Measurements from ENCODE around the gene EPHB1.

The EPHB1 gene

DNA sequence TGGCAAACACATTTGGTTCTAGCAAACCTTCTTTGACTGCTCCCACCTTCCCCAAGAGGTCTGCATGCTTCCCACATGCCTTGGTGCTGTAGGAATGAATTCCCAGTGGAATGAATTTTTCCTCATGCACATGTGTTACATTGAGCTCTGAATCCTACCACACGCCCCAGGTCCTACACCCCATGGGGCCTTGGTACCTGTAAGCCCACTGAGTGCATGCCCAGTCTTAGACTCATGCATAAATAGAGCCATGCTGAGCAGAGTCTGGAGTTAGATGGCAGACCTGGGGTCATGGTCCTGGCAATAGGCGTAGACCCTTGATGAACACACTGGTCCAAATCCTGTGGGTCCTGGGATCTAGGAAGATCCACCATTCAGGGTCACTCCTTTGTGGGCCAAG is 81.8 kb downstream of the EPHB1 start:
- in situ Hi-C loops (cut with HindIII; ENCODE audit: low sequenced_read_pairs) = no loop called here

DNA sequence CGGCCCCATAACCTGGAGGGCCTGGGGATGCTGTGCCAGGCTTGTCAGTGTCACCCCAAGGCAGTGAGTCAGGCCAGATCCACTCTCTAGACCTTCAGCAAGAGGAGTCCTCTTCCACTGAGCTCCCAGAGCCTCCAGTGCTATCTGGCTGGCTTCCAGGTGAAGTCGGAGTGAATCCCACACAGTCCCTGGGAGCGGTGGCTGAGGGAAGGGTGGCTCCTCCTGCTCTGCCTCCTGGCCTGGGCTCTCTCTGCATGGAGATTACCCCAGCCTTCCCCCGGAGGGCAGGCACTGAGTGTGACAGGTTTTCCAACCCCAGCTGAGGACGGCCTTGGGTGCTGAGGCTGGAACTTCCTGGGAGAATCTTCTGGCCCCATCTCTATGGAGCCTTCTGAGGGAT is 82.7 kb downstream of the EPHB1 start:
- in situ Hi-C loops (cut with HindIII; ENCODE audit: low sequenced_read_pairs) = no loop called here

DNA sequence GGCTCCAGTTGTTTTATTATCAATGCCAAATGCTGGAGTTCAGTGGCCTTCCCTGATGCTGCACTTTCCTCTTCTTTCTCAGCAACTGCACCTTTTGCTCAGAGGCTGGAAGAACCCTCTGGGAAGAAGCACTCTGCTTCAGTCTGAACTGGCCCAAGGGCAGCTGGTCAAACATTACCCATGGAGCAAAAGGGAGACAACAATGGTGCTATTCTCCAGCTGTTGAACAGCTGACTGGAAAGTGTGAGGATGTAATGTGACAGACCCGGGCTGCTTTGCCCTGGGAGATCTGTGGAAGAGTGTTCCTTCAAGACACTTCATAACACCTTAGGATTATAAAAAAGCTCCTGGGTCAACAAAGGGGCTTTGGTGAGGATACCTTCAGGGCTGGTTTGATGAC is 84.9 kb downstream of the EPHB1 start:
- in situ Hi-C loops (cut with HindIII; ENCODE audit: low sequenced_read_pairs) = loop anchor here (5.0 kb wide), 1 partner anchor 53 kb away; no protein-coding TSS in a partner anchor

DNA sequence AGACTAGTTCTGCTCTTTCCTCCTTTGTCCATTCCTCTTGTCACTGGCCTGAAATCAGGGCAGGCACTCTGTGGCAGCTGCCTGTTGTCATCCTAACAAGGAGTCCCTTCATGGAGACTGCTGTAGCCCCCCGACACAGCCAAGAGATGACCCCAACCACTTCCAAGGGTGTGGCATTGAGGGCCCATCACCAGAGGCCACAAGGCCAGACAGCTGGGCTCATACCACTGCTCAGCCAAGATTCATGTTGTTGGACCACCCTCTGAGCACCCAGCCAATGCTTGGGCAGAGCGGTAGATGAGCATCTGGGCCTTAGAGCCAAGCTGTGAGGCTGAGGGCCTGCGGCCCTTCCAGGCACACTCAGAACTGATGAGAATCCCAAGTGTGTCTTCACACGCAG is 85.4 kb downstream of the EPHB1 start:
- in situ Hi-C loops (cut with HindIII; ENCODE audit: low sequenced_read_pairs) = loop anchor here (5.0 kb wide), 1 partner anchor 53 kb away; no protein-coding TSS in a partner anchor

DNA sequence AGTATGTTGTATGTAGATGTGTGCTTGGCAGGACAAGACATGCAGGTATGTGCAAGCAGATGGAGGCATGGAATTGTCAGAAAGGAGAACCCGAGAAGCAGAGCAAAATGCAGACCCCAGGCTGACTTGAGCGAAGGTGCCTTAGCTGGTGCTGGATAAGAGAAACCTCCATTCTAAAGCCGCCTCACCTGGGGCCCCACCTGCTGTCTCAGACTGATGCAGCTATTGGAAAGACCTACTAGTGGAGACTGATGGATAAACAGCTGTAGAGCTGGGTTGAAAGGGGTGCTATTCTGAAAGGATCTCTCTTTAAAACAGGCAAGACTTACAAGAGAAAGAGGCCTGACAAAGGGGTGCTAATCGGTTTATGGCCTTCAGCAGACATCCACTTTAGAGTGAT is 86.2 kb downstream of the EPHB1 start:
- in situ Hi-C loops (cut with HindIII; ENCODE audit: low sequenced_read_pairs) = loop anchor here (5.0 kb wide), 1 partner anchor 54 kb away; no protein-coding TSS in a partner anchor

DNA sequence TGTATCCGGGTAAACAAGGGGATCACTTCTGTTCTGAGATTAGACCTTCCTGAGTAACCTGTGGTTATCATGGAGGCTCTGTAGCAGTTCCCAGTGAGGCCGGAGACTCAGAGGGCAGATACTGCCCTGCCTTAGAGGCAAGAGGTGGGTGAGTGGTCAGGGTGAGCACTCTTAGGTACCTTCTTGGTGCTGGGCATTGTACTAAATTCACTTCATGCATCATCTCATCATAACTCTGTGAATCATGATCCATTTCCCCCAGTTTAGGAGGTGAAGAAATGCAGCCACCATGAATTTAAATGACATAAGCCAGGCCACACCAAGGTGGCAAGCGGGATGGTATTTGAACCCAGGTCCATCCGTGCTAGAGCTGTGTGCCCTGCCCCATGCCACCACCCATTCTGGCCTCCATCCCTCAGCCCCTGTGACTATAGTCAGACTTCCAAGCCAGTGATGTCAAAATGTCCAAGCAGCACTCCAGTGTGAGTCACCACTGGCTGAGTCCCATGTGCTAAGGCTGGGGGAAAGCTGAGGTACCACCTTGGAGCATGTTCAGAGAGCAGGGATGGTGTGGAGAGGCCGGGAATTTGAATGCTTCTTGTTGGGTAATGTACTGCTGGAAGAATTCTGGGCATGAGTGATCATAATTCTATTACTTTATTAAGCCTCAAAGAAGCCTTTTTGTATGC is 88.8 kb downstream of the EPHB1 start:
- in situ Hi-C loops (cut with HindIII; ENCODE audit: low sequenced_read_pairs) = loop anchor here (5.0 kb wide), 1 partner anchor 57 kb away; no protein-coding TSS in a partner anchor

DNA sequence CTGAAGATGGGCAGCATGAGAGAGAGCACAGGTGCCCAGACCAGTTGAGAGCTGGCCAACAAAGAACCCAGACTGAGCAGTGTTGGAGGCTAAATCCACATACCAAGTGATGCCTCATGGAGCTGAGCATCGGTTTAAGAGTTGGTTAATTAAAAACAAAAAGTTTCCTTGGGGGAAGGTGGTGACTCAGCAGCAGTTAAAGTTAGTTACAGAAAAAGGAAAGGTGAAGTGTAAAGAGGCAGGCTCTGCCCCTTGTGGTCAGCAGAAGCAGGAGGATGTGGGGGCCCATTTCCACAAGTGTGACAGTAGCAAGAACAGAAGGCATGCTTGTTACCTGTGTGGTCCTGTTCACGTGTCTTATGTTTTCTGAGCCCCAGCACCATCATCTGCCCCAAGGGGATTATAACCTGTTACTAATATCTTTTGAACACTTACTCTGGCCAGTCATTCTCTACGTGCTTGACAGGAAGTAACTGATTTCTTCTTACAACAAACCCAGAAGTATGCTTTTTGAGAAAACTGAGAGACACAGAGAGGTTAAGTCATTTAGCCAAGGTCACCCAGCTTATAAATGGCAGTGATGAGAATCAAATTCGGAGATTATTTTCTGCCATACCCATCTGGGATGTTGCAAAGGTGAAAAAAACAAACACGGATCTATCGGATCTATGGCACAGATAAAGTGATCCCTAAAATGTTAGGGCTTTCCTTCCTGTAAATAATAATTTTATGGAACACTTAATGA is 91.0 kb downstream of the EPHB1 start:
- in situ Hi-C loops (cut with HindIII; ENCODE audit: low sequenced_read_pairs) = no loop called here

DNA sequence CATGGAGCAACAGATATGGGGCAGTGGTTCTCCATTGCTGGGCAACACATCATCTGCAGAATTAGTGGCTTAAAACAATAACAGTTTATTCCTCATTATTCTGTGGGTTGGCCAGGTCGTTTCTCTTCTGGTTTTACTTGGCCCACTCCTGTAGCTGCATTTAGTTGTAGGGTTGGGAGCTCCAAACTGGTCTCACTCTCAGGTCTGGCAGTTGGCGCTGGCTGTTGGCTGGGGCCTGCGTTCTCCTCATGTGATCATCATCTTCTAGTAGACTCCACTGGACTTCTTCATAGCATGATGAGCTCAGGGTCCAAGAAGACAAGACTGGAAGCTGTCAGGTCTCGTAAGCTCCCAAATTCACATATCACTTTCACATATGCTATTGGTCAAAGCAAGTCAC is 91.9 kb downstream of the EPHB1 start:
- in situ Hi-C loops (cut with HindIII; ENCODE audit: low sequenced_read_pairs) = no loop called here

DNA sequence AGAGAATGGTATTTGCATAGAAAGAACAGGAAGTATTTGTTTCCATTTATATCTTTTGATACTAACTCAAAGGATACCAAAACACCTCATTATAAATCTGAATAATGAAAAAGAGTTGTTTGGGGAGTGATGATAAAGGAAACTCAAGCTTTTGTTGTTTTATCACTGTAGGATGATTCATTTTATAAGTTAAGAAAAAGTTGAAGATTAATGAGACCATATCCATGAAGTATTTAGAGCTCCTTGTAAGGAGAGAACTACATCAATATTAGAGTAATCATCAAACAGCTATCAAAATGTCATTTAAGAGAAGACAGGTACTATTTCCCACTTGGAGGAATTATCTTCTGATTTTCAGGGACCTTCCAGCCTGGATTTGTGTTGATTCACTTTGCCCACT is 92.5 kb downstream of the EPHB1 start:
- in situ Hi-C loops (cut with HindIII; ENCODE audit: low sequenced_read_pairs) = no loop called here

DNA sequence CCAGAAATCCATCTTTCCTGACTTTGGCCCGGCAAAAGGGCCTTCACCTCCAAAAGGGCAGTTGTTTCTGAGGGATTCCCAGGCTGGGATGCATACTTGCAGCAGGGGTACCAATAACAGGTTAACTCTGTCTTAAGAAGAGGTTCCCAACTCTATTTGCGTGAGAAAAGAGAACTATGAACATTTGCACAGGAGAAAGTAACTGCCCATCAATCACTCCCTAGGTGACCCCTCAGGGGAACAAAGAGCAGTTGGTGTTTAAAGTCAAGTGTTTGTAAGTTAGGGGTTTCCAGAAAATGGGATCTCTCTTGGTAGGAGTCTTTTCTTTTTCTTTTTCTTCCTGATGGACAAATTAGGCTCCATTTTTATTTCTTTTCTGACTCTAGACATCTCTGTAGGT is 97.3 kb downstream of the EPHB1 start:
- in situ Hi-C loops (cut with HindIII; ENCODE audit: low sequenced_read_pairs) = no loop called here

DNA sequence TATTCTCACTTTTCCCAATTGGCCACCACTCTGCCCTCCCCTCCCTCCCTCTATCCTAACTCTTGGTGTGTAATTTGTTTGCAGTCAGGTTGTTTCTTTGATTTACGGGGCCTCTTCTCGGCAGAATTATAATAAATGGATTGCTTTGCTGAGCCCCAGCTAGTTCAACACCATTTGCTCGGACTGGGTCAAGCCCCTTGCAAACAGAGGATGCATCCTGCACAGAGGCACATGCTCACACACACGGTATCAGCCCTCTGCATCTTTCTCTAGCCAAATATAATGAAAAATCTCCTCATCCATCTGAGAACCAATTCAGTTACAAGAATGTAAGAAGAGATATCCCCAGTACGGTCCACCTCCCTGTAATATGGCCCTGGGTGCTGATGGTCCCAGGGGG is 97.7 kb downstream of the EPHB1 start:
- in situ Hi-C loops (cut with HindIII; ENCODE audit: low sequenced_read_pairs) = no loop called here

DNA sequence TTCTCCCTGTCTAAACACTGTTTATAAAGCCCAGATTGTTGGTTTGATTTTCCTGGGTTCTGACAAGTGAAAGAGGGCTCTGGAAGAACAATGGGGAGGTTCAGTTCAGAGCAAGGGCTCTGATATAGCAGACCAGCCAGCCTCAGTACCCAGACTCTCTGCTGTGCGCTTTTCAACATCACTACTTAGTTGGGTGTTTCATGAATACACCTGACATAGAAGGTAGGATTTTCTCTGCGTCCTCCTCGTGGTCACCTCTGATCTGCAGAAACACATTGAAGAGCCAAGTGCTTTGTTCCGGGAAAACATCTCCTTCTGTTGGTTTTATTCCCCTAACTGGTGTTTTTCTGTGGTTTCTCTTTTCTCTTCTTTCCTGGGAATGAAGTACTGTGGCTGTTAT is 99.5 kb downstream of the EPHB1 start:
- in situ Hi-C loops (cut with HindIII; ENCODE audit: low sequenced_read_pairs) = no loop called here

DNA sequence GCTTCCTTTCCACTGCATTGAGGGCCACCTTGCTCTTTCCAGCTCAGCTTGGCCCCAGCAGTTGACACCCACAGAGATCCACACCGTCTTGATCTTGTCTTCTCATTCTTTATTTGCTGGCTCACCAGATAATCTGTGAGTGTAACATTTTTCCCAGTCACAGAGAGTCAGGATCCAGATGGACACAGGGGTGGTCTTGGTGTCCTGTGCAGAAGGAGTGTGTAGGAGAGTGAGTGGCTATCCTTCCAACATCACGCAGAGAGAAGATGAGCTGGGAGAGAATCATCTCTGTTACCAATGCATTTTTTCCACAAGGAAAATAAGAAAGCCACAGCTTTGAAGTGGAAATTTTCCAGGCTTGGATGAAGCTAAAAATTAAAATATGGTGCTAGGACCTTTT is 100.1 kb downstream of the EPHB1 start:
- in situ Hi-C loops (cut with HindIII; ENCODE audit: low sequenced_read_pairs) = no loop called here

DNA sequence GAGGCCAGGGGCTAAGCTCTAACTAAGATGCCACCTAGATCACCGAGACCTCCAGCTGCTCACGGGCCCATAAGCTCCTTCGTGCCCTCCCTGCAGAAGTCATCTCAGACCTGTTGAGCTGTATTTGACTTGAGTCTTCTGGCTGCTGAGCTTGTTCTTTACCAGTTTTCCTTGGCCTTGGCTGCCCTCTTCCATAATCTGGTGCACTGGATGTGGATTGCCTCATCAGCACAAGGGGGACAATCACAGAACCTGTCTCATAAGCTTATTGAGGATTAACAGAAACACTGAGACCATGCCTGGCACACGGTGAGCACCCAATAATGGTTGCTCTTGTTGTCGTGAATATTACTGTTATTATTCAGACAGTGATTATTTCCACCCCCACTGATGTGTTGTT is 101.1 kb downstream of the EPHB1 start:
- in situ Hi-C loops (cut with HindIII; ENCODE audit: low sequenced_read_pairs) = no loop called here

DNA sequence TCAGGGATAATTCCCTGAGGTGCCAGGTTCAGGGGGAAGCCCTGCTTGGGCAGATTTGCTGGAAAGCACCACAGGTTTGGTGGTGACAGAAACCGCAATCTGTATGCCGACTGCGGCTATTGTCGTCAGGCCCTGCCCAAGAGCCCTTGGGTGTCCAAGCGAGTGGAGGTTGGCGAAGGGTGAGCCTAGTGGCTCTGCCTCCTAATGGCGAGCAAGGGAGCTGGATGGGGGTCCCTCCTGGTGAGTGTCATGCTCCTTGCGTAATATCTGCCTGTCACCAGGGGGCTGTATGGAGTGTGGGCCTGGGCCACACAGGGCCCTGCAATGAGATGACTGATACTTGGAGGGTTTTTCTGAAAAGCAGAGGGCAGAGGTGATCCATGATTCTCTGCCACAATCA is 101.6 kb downstream of the EPHB1 start:
- in situ Hi-C loops (cut with HindIII; ENCODE audit: low sequenced_read_pairs) = no loop called here

DNA sequence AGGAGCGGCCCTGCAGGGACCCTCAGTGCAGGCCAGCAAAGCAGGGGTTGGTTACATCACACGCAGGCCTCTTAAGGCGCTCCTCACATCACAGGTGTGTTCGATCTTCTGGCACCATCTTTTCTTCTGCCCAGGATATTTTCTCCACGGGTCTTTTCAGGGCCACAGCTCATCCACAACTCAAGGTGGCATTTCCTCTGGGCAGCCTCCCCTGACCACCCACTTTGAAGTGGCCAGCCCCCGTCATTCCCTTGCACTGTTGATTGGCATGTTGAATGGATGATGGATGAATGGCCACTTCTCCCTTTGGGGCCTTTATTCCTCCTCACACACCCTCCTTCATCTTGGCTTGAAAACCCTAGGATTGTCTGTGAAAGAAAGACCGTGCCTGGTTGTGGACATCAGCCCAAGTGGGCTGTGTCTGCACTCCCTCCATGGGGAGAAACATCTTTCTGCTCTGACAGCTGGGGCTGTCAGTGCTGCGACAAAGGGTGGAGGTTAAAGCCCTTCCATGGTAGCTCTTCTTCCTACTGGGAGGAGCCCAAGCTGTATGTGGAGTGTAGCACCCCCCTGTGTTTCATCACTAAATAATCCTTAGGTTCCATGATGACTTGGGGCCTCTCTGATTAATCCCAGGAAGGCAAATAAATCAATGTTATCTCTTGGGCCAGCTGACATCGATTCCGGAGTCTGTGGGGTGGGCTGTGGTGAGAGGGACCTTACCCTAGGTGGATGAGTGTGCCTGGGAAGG is 102.5 kb downstream of the EPHB1 start:
- in situ Hi-C loops (cut with HindIII; ENCODE audit: low sequenced_read_pairs) = no loop called here

DNA sequence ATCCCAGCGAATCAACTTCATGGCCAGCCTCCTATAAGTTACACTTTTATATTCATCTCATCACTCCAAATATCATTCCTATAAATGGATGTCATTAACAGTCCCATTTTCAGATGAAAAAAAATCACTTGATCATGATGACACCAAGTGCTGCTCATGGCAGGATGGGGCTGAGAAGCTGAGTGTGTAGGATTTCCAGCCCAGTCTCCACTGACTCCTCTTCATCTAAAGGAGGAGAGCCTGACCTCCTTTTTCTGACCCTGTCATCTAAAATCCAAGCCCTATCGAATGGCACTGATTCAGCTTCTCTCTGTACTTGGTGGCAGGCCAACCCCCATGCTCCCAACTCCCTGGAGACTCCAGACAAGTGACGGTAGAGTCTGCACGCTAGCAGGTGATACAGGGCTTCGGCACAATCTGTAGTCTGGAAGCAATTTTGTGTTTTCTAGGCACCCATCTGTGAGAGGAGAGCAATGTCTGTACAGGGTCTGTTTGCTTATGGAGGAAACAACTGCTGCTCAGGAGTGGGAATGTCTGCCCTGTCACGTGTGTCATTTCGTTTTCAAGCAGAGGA is 103.2 kb downstream of the EPHB1 start:
- in situ Hi-C loops (cut with HindIII; ENCODE audit: low sequenced_read_pairs) = no loop called here

DNA sequence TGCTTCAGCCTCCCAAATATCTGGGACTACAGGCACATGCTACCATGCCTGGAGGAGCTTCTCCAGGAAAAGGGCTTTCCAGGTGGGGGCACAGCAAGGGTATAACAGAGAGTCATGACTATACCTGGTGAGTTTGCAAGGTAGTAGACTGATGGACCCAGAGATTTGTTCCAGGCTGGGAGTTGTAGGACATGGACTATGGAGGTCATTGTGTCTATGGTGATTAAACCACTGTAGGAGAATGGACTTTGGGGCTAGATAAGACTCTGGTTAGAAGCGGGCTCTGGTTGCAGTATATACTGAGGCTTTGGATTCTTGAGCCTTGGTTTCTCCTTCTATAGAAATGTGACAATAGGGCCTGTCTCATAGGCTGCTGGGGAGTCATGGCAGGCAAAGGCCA is 104.7 kb downstream of the EPHB1 start:
- in situ Hi-C loops (cut with HindIII; ENCODE audit: low sequenced_read_pairs) = loop anchor here (5.0 kb wide), 1 partner anchor 38 kb away; no protein-coding TSS in a partner anchor

DNA sequence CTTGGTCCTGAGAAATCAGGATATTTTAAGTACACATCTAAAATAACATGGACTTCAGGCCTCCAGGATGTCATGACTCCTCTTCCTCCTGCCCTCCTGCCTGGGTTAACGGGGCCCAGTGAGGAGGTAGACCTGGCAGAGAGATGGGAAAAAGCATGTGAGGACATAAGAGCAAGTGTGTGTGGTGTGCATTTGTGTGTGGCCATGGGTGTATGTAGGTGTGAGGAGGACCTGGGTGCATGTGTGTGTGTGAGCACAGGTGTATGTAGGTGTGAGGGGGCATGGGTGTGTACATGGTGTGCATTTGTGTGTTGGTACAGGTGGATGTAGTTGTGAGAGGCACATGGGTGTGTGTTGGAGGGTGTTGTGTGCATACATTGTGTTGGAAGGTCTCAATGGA is 105.4 kb downstream of the EPHB1 start:
- in situ Hi-C loops (cut with HindIII; ENCODE audit: low sequenced_read_pairs) = loop anchor here (5.0 kb wide), 1 partner anchor 37 kb away; no protein-coding TSS in a partner anchor

DNA sequence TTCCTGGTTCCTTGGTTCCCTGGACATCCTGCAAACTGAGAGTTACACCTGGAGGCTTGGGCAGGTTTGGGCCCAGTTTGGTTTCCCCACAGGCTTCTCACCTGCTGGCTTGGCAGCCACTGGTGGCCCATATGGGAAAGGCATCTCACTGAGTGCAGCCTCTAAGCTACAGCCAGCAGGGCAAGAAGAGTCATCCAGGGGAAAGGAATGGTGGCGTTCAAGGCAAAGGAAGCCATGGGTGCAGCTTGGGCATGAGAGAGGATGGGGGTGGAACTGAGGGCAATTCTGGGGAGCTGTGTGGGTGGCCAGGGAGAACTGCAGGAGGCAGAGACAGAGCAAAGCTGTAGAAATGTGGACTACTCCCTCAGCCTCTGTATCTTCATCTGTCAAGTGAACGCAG is 106.4 kb downstream of the EPHB1 start:
- in situ Hi-C loops (cut with HindIII; ENCODE audit: low sequenced_read_pairs) = loop anchor here (5.0 kb wide), 1 partner anchor 36 kb away; no protein-coding TSS in a partner anchor

DNA sequence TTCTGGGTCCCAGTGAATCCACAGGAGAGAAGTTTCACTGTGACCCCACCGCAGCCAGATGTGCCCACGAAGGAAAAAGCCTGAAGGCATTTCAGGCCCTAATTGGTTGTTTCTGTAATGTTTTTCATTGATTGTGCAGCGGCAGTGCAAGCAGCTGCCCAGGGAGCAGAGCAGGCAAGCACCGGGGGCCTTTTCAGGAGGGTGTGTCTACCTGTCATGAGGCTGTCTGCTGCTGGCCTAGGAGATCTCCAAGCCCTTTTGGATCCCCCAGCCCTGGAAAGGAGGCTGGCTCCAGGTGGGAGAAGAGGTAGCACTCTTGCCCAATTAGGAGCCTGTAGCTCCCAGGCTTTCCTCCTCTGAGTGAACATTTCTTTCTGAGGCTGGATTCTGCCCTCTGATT is 108.8 kb downstream of the EPHB1 start:
- in situ Hi-C loops (cut with HindIII; ENCODE audit: low sequenced_read_pairs) = loop anchor here (5.0 kb wide), 1 partner anchor 33 kb away; no protein-coding TSS in a partner anchor

All from endothelial cell of hepatic sinusoid (primary cell).